HepG2 (cell line): ENCODE results near the gene HAPLN1.

Experiments
- AHR ChIP-seq: IDR thresholded peaks from 2 replicates; pipeline ENCODE4 v1.6.1; 2018; ENCODE audit warnings: missing genetic modification reagents, missing compliant biosample characterization
- E2F1 ChIP-seq: sonication (generic); formaldehyde crosslinking; IDR thresholded peaks from 2 replicates; pipeline ENCODE4 v1.5.0; 2020; ENCODE audit warnings: missing genetic modification reagents
- SMAD3 ChIP-seq: sonication (generic); formaldehyde crosslinking; IDR thresholded peaks from 2 replicates; pipeline ENCODE4 v1.4.0; 2020; ENCODE audit warnings: missing genetic modification reagents
- SMARCE1 ChIP-seq: fragments of 450-650 bp; IDR thresholded peaks from 2 replicates; pipeline ENCODE4 v1.6.1; 2017; ENCODE audit warnings: borderline replicate concordance
- STAT6 ChIP-seq: sonication (generic); formaldehyde crosslinking; IDR thresholded peaks from 2 replicates; pipeline ENCODE4 v1.4.0; 2020; ENCODE audit warnings: missing genetic modification reagents, mild to moderate bottlenecking, borderline replicate concordance
- XRCC5 ChIP-seq: fragments of 200-400 bp; formaldehyde crosslinking; optimal IDR thresholded peaks from 2 replicates; pipeline ENCODE3; 2017; ENCODE audit warnings: mild to moderate bottlenecking, low read length
- TF ChIP-seq, protein P1 (sequence below): sonication (generic); formaldehyde crosslinking; IDR thresholded peaks from 2 replicates; pipeline ENCODE4 v1.4.0; 2020; ENCODE audit warnings: mild to moderate bottlenecking, missing genetic modification reagents

GRCh38 chr5:83701886-83702285 lies 18.8 kb downstream of the HAPLN1 start:
- no peak for TF ChIP-seq E2F1 (CRISPR knock-in tag)
- TF ChIP-seq SMARCE1: no peak
- TF ChIP-seq XRCC5: no peak
- TF ChIP-seq, protein P1, sequence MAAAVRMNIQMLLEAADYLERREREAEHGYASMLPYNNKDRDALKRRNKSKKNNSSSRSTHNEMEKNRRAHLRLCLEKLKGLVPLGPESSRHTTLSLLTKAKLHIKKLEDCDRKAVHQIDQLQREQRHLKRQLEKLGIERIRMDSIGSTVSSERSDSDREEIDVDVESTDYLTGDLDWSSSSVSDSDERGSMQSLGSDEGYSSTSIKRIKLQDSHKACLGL (CRISPR knock-in tag): no peak
- no peak for TF ChIP-seq STAT6
- no peak for TF ChIP-seq SMAD3
- TF ChIP-seq AHR (CRISPR knock-in tag): no peak
